Stimulated activated CD8-positive, alpha-beta memory T cell treated with anti-CD3 and anti-CD28 coated beads, Interleukin-4, amount 100 ng/mL, for 1 hour (primary cell): Measurements from ENCODE around the gene STK32B.
"Not testable (repeated sequence)": the region's sequence is repeated elsewhere in the genome, so short reads cannot be mapped to it uniquely, and the experiment has no call there.

Source experiments
- DNase-seq, 2 donors: peaks; one replicate each; pipeline ENCODE4 v3.0.0-alpha.2; 2020; ENCODE audit warnings: low read depth in 2 of 2, low spot score in 1 of 2

Gene STK32B

GRCh38 chr4:5250536-5250935, 199.3 kb downstream of the STK32B start:
- DNase-seq = not testable (repeated sequence)

- DNase-seq = no peak
These were observed 205.1 kb downstream of the STK32B start for GRCh38 chr4:5256421-5256820.

- DNase-seq = no peak
These were observed 205.8 kb downstream of the STK32B start for GRCh38 chr4:5257086-5257485.

- DNase-seq = no peak
These were observed 208.2 kb downstream of the STK32B start for GRCh38 chr4:5259471-5259870.

- no peak for DNase-seq
These were observed 208.8 kb downstream of the STK32B start for GRCh38 chr4:5260121-5260520.

GRCh38 chr4:5261866-5262265, 210.6 kb downstream of the STK32B start:
- DNase-seq = no peak

- no peak for DNase-seq
These were observed 215.7 kb downstream of the STK32B start for GRCh38 chr4:5266991-5267390.

GRCh38 chr4:5267408-5267807, 216.1 kb downstream of the STK32B start:
- DNase-seq = no peak

GRCh38 chr4:5276475-5277075, 225.3 kb downstream of the STK32B start:
- no peak for DNase-seq

GRCh38 chr4:5277079-5277478, 225.8 kb downstream of the STK32B start:
- DNase-seq = no peak

- no peak for DNase-seq
These were observed 226.9 kb downstream of the STK32B start for GRCh38 chr4:5278213-5278612.

- not testable (repeated sequence) for DNase-seq
These were observed 228.8 kb downstream of the STK32B start for GRCh38 chr4:5280069-5280468.

- DNase-seq = no peak
These were observed 229.5 kb downstream of the STK32B start for GRCh38 chr4:5280828-5281227.

GRCh38 chr4:5283837-5284236, 232.6 kb downstream of the STK32B start:
- no peak for DNase-seq

GRCh38 chr4:5284517-5284916, 233.2 kb downstream of the STK32B start:
- no peak for DNase-seq

- no peak for DNase-seq
These were observed 240.8 kb downstream of the STK32B start for GRCh38 chr4:5292101-5292500.

- not testable (repeated sequence) for DNase-seq
These were observed 246.9 kb downstream of the STK32B start for GRCh38 chr4:5298000-5298787.

- no peak for DNase-seq
These were observed 249.0 kb downstream of the STK32B start for GRCh38 chr4:5300283-5300682.

- no peak for DNase-seq
These were observed 256.6 kb downstream of the STK32B start for GRCh38 chr4:5307928-5308327.

- DNase-seq = no peak
These were observed 271.0 kb downstream of the STK32B start for GRCh38 chr4:5322321-5322720.

GRCh38 chr4:5330339-5330989, 279.2 kb downstream of the STK32B start:
- DNase-seq = no peak

- no peak for DNase-seq
These were observed 286.5 kb downstream of the STK32B start for GRCh38 chr4:5337731-5338130.
